GM13976 (cell line): ENCODE results near the gene ZBTB18.

Experiments
- DNase-seq: peaks from one replicate; pipeline ENCODE4 v3.0.0; 2012; ENCODE audit warnings: low spot score
- CTCF ChIP-seq: IDR thresholded peaks from 2 replicates; pipeline ENCODE4 v1.5.1; 2012; ENCODE audit warnings: borderline replicate concordance, mild to moderate bottlenecking; ENCODE audit not compliant: insufficient read depth; ENCODE audit errors: extremely low read depth, missing control alignments, control extremely low read depth
- in situ Hi-C: fragments of 300-500 bp; cut with MboI; formaldehyde crosslinking; loops from one replicate; pipeline ENCODE4 v1.12.0; 2022; ENCODE audit warnings: low sequenced_read_pairs, mixed read lengths, inconsistent platforms; ENCODE audit not compliant: unreplicated experiment

Gene ZBTB18

GRCh38 chr1:244089561-244089960 is 38.5 kb downstream of the ZBTB18 start:
- in situ Hi-C loops = no loop called here
- TF ChIP-seq CTCF = no peak

GRCh38 chr1:244090645-244091044 is 39.6 kb downstream of the ZBTB18 start:
- in situ Hi-C loops = no loop called here
- no peak for TF ChIP-seq CTCF
- no peak for DNase-seq

More at GRCh38 chr1:244089561-244089960, 38.5 kb downstream of the ZBTB18 start:
- no peak for DNase-seq

GRCh38 chr1:244092293-244092963 is 41.3 kb downstream of the ZBTB18 start:
- in situ Hi-C loops = no loop called here
- DNase-seq = no peak
- TF ChIP-seq CTCF = no peak

GRCh38 chr1:244092964-244093638 is 42.0 kb downstream of the ZBTB18 start:
- DNase-seq = no peak
- TF ChIP-seq CTCF = no peak
- in situ Hi-C loops = no loop called here

- DNase-seq = no peak
- in situ Hi-C loops = no loop called here
- TF ChIP-seq CTCF = no peak
Measured at GRCh38 chr1:244094880-244095528, 43.9 kb downstream of the ZBTB18 start.

- no peak for DNase-seq
- TF ChIP-seq CTCF = no peak
- in situ Hi-C loops = no loop called here
Measured at GRCh38 chr1:244095529-244095911, 44.4 kb downstream of the ZBTB18 start.
